Upper lobe of right lung (tissue), 1 donor: ENCODE results near the gene SCN8A. TPM values are rescaled to one million over a fixed set of nuclear protein-coding genes. Genes with fewer than 3 reads are reported as not detected.

ENCODE experiments used
- ATAC-seq: fragments of 200-7000 bp; cut with Tn5 transposase; one replicate; pipeline ENCODE4 v1.9.1; 2020; ENCODE audit warnings: mild to moderate bottlenecking, moderate library complexity
- DNase-seq: peaks from one replicate; pipeline ENCODE4 v3.0.0-alpha.2; 2020
- H3K27ac ChIP-seq: fragments of 200-600 bp; one replicate; pipeline ENCODE4 v1.8.0; 2022
- H3K27me3 ChIP-seq: fragments of 200-600 bp; one replicate; pipeline ENCODE4 v1.8.0; 2022; ENCODE audit warnings: mild to moderate bottlenecking
- H3K36me3 ChIP-seq: fragments of 200-600 bp; one replicate; pipeline ENCODE4 v1.8.0; 2022
- H3K4me1 ChIP-seq: fragments of 200-600 bp; one replicate; pipeline ENCODE4 v1.8.0; 2022
- H3K4me3 ChIP-seq: fragments of 200-600 bp; one replicate; pipeline ENCODE4 v1.8.0; 2022; ENCODE audit warnings: mild to moderate bottlenecking
- H3K9me3 ChIP-seq: fragments of 200-600 bp; one replicate; pipeline ENCODE4 v1.8.0; 2022
- CTCF ChIP-seq: fragments of 200-600 bp; IDR thresholded peaks from one replicate; pipeline ENCODE4 v1.8.0; 2022; ENCODE audit warnings: antibody characterized with exemption
- intact Hi-C: fragments of 100-400 bp; cut with DNase I; formaldehyde crosslinking; loops from one replicate; pipeline ENCODE4 v1.11.0; 2022
- total RNA-seq: library from RNA; stranded (reverse); fragmentation: NEBNext Ultra II Directional; extraction: Animal tissue kit (Norgen Biotek cat#: 25700); gene quantifications from one replicate; pipeline ENCODE4 v1.2.1, GENCODE V29; 2021
- donor health status: DM: no; HTN: yes; CAD: no; lungs with severe emphysema.

SCN8A gene
- total RNA-seq, 1 donor from 2014 or later: 1.1 TPM

- TF ChIP-seq CTCF: no peak
- Histone ChIP-seq H3K4me3 (no peak overlapping the region), H3K36me3 (no peaks in the 10 kb centered on the region), H3K27me3 (no peaks in the 10 kb centered on the region), H3K9me3 (no peaks in the 10 kb centered on the region), H3K27ac (no peak overlapping the region), H3K4me1 (no peaks in the 10 kb centered on the region)
- ATAC-seq (no peak), DNase-seq (no peak)
- intact Hi-C loops: no loop called here
Observed at GRCh38 chr12:51740536-51740935, 149.5 kb downstream of the SCN8A start.

- Histone ChIP-seq H3K4me3 (no peak overlapping the region), H3K4me1 (no peaks in the 10 kb centered on the region), H3K9me3 (no peaks in the 10 kb centered on the region), H3K27me3 (no peaks in the 10 kb centered on the region), H3K27ac (no peak overlapping the region), H3K36me3 (no peaks in the 10 kb centered on the region)
- ATAC-seq (no peak), DNase-seq (no peak)
- TF ChIP-seq CTCF: no peak
- intact Hi-C loops: no loop called here
Observed at GRCh38 chr12:51744235-51744634, 153.2 kb downstream of the SCN8A start.

GRCh38 chr12:51744957-51745356, 153.9 kb downstream of the SCN8A start:
- Histone ChIP-seq H3K27ac (no peak overlapping the region), H3K4me1 (no peaks in the 10 kb centered on the region), H3K27me3 (no peaks in the 10 kb centered on the region), H3K9me3 (no peaks in the 10 kb centered on the region), H3K36me3 (no peaks in the 10 kb centered on the region), H3K4me3 (no peak overlapping the region)
- DNase-seq (no peak), ATAC-seq (no peak)
- intact Hi-C loops: no loop called here
- no peak for TF ChIP-seq CTCF

GRCh38 chr12:51746416-51746815, 155.4 kb downstream of the SCN8A start:
- intact Hi-C loops: no loop called here
- Histone ChIP-seq H3K27ac (no peak overlapping the region), H3K36me3 (no peaks in the 10 kb centered on the region), H3K27me3 (no peaks in the 10 kb centered on the region), H3K4me1 (no peaks in the 10 kb centered on the region), H3K4me3 (no peak overlapping the region), H3K9me3 (no peaks in the 10 kb centered on the region)
- ATAC-seq (no peak), DNase-seq (no peak)
- no peak for TF ChIP-seq CTCF

GRCh38 chr12:51748235-51748634, 157.2 kb downstream of the SCN8A start:
- no peaks in the 10 kb centered on the region for H3K36me3 ChIP-seq
- no peak for TF ChIP-seq CTCF
- no peaks in the 10 kb centered on the region for H3K9me3 ChIP-seq
- intact Hi-C loops: no loop called here
- no peak overlapping the region for H3K27ac ChIP-seq
- H3K27me3 ChIP-seq: no peaks in the 10 kb centered on the region
- H3K4me1 ChIP-seq: no peaks in the 10 kb centered on the region
- no peak overlapping the region for H3K4me3 ChIP-seq
- DNase-seq (no peak), ATAC-seq (no peak)
